HEK293 (cell line): ENCODE results near the gene RHBDL2.

Source experiments
- GLI4 ChIP-seq: fragments of 450-650 bp; formaldehyde crosslinking; IDR thresholded peaks from 2 replicates; pipeline ENCODE4 v1.5.1; 2016; ENCODE audit warnings: missing biosample characterization, missing genetic modification characterization
- GLIS2 ChIP-seq: fragments of 450-650 bp; formaldehyde crosslinking; IDR thresholded peaks from 2 replicates; pipeline ENCODE4 v1.5.1; 2016; ENCODE audit warnings: missing biosample characterization, missing genetic modification characterization
- KLF10 ChIP-seq: fragments of 450-650 bp; IDR thresholded peaks from 2 replicates; pipeline ENCODE4 v1.5.1; 2018; ENCODE audit warnings: missing biosample characterization, mild to moderate bottlenecking, missing genetic modification characterization
- YY2 ChIP-seq: fragments of 450-650 bp; formaldehyde crosslinking; IDR thresholded peaks from 2 replicates; pipeline ENCODE4 v1.5.1; 2016; ENCODE audit warnings: missing biosample characterization, missing genetic modification characterization
- ZFP41 ChIP-seq: fragments of 450-650 bp; formaldehyde crosslinking; IDR thresholded peaks from 2 replicates; pipeline ENCODE4 v1.5.1; 2016; ENCODE audit warnings: missing biosample characterization, missing genetic modification characterization, borderline replicate concordance
- ZNF10 ChIP-seq: fragments of 450-650 bp; formaldehyde crosslinking; IDR thresholded peaks from 2 replicates; pipeline ENCODE4 v1.5.1; 2017; ENCODE audit warnings: missing biosample characterization, missing genetic modification characterization
- ZNF112 ChIP-seq: fragments of 450-650 bp; formaldehyde crosslinking; IDR thresholded peaks from 2 replicates; pipeline ENCODE4 v1.5.0; 2017; ENCODE audit warnings: missing biosample characterization, missing genetic modification characterization
- ZNF239 ChIP-seq: fragments of 450-650 bp; formaldehyde crosslinking; IDR thresholded peaks from 2 replicates; pipeline ENCODE4 v1.5.1; 2016; ENCODE audit warnings: missing biosample characterization, missing genetic modification characterization
- ZNF324 ChIP-seq: fragments of 450-650 bp; formaldehyde crosslinking; IDR thresholded peaks from 2 replicates; pipeline ENCODE4 v1.5.1; 2016; ENCODE audit warnings: missing biosample characterization, missing genetic modification characterization
- ZNF37A ChIP-seq: fragments of 450-650 bp; IDR thresholded peaks from 2 replicates; pipeline ENCODE4 v1.5.1; 2018; ENCODE audit warnings: missing biosample characterization, missing genetic modification characterization
- ZNF416 ChIP-seq: fragments of 450-650 bp; formaldehyde crosslinking; IDR thresholded peaks from 2 replicates; pipeline ENCODE4 v1.5.1; 2016; ENCODE audit warnings: missing biosample characterization, missing genetic modification characterization
- ZNF529 ChIP-seq: fragments of 450-650 bp; formaldehyde crosslinking; IDR thresholded peaks from 2 replicates; pipeline ENCODE4 v1.5.1; 2017; ENCODE audit warnings: missing genetic modification characterization, missing biosample characterization; ENCODE audit not compliant: insufficient replicate concordance
- ZNF530 ChIP-seq: fragments of 450-650 bp; formaldehyde crosslinking; IDR thresholded peaks from 2 replicates; pipeline ENCODE4 v1.5.1; 2016; ENCODE audit warnings: low read depth, missing biosample characterization, missing genetic modification characterization
- ZNF555 ChIP-seq: fragments of 450-650 bp; formaldehyde crosslinking; conservative IDR thresholded peaks from 2 replicates; pipeline ENCODE4 v1.5.1; 2017; ENCODE audit warnings: missing biosample characterization, mild to moderate bottlenecking, missing genetic modification characterization, inconsistent platforms
- ZNF558 ChIP-seq: fragments of 450-650 bp; formaldehyde crosslinking; IDR thresholded peaks from 2 replicates; pipeline ENCODE4 v1.5.1; 2016; ENCODE audit warnings: missing biosample characterization, missing genetic modification characterization
- ZNF571 ChIP-seq: fragments of 450-650 bp; formaldehyde crosslinking; IDR thresholded peaks from 2 replicates; pipeline ENCODE4 v1.5.0; 2017; ENCODE audit warnings: missing biosample characterization, missing genetic modification characterization
- ZNF660 ChIP-seq: fragments of 450-650 bp; IDR thresholded peaks from 2 replicates; pipeline ENCODE4 v1.5.1; 2018; ENCODE audit warnings: missing biosample characterization, mild to moderate bottlenecking, missing genetic modification characterization
- ZNF777 ChIP-seq: fragments of 450-650 bp; formaldehyde crosslinking; IDR thresholded peaks from 2 replicates; pipeline ENCODE4 v1.5.1; 2017; ENCODE audit warnings: missing biosample characterization, missing genetic modification characterization, borderline replicate concordance
- ZNF791 ChIP-seq: fragments of 450-650 bp; formaldehyde crosslinking; IDR thresholded peaks from 2 replicates; pipeline ENCODE4 v1.5.1; 2016; ENCODE audit warnings: missing biosample characterization, missing genetic modification characterization
- ZNF843 ChIP-seq: fragments of 450-650 bp; formaldehyde crosslinking; IDR thresholded peaks from 2 replicates; pipeline ENCODE4 v1.5.1; 2016; ENCODE audit warnings: missing biosample characterization, missing genetic modification characterization
- ZSCAN23 ChIP-seq: fragments of 450-650 bp; formaldehyde crosslinking; IDR thresholded peaks from 2 replicates; pipeline ENCODE4 v1.5.1; 2016; ENCODE audit warnings: missing biosample characterization, missing genetic modification characterization
- TF ChIP-seq, protein P1 (sequence below): fragments of 450-650 bp; formaldehyde crosslinking; conservative IDR thresholded peaks from 2 replicates; pipeline ENCODE4 v1.5.1; 2016; ENCODE audit warnings: low read depth, missing biosample characterization, missing genetic modification characterization
- TF ChIP-seq, protein P2 (sequence below): fragments of 450-650 bp; formaldehyde crosslinking; IDR thresholded peaks from 2 replicates; pipeline ENCODE4 v1.5.1; 2017; ENCODE audit warnings: missing biosample characterization, missing genetic modification characterization
- TF ChIP-seq, protein P3 (sequence below): fragments of 450-650 bp; formaldehyde crosslinking; IDR thresholded peaks from 2 replicates; pipeline ENCODE4 v1.5.1; 2016; ENCODE audit warnings: missing biosample characterization, missing genetic modification characterization
- TF ChIP-seq, protein P4 (sequence below): fragments of 450-650 bp; formaldehyde crosslinking; IDR thresholded peaks from 2 replicates; pipeline ENCODE4 v1.5.1; 2016; ENCODE audit warnings: missing biosample characterization, missing genetic modification characterization
- TF ChIP-seq, protein P5 (sequence below): fragments of 450-650 bp; formaldehyde crosslinking; IDR thresholded peaks from 2 replicates; pipeline ENCODE4 v1.5.1; 2016; ENCODE audit warnings: missing biosample characterization, missing genetic modification characterization
- TF ChIP-seq, protein P6 (sequence below): fragments of 450-650 bp; formaldehyde crosslinking; IDR thresholded peaks from 2 replicates; pipeline ENCODE4 v1.5.1; 2016; ENCODE audit warnings: missing biosample characterization, missing genetic modification characterization, borderline replicate concordance

RHBDL2 gene

DNA sequence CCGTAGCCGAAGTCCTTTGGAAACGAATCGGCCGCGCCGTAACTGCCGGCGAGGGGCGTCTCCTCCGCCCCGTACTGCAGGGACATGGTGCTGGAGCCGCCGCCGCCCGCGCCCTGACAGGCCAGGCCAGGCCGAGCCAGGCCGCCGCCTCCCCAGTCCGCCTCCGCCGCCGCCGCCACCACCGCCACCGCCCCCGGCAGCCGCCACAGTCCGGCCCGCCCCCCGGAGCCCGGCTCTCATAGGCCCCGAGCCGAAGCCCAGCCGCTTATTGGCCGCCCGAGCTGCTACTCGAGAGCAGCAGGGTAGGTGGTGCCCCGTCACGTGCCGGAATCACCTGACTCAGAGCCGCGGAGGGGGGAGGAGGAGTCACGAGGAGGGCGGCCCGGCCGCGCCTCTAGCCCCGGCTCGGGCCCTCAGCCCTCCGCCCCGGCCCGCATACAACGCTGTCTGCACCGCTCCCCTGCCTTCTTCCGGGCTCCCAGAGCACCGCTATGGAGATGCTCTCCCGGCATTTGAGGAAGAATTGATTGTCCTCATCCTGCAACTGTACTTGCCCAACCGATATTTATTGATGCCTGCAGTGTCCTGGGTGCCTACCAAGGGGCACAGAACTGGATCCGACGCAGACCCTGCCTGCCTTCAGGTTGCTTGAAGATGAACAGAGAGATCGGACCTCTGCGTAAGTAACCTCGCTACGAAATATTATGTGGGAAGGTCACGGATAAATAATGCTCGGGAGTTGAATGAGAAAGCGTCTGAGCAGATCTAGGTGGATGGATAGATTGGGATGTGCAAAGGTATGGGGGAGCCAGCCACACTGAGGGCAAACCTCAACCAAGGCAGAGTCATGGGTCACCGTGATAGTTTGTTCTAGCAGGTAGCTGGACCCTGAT is 81.8 kb downstream of the RHBDL2 start, which contains the start of gene RRAGC (continued):
- TF ChIP-seq, protein P1, sequence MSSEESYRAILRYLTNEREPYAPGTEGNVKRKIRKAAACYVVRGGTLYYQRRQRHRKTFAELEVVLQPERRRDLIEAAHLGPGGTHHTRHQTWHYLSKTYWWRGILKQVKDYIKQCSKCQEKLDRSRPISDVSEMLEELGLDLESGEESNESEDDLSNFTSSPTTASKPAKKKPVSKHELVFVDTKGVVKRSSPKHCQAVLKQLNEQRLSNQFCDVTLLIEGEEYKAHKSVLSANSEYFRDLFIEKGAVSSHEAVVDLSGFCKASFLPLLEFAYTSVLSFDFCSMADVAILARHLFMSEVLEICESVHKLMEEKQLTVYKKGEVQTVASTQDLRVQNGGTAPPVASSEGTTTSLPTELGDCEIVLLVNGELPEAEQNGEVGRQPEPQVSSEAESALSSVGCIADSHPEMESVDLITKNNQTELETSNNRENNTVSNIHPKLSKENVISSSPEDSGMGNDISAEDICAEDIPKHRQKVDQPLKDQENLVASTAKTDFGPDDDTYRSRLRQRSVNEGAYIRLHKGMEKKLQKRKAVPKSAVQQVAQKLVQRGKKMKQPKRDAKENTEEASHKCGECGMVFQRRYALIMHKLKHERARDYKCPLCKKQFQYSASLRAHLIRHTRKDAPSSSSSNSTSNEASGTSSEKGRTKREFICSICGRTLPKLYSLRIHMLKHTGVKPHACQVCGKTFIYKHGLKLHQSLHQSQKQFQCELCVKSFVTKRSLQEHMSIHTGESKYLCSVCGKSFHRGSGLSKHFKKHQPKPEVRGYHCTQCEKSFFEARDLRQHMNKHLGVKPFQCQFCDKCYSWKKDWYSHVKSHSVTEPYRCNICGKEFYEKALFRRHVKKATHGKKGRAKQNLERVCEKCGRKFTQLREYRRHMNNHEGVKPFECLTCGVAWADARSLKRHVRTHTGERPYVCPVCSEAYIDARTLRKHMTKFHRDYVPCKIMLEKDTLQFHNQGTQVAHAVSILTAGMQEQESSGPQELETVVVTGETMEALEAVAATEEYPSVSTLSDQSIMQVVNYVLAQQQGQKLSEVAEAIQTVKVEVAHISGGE (tag by site-specific recombination), result peak; percentile 56
- TF ChIP-seq ZNF558 (tag by site-specific recombination) (no peak), ZNF843 (tag by site-specific recombination) (peak; percentile 48; the same call in 1 of the 2 replicates), ZNF777 (tag by site-specific recombination) (no peak), ZNF10 (no peak), ZNF112 (tag by site-specific recombination) (no peak), YY2 (tag by site-specific recombination) (no peak), KLF10 (tag by site-specific recombination) (peak; percentile 97), ZNF530 (tag by site-specific recombination) (no peak), ZNF529 (no peak), GLI4 (tag by site-specific recombination) (no peak), ZNF571 (tag by site-specific recombination) (no peak), ZNF37A (tag by site-specific recombination) (no peak), ZSCAN23 (tag by site-specific recombination) (no peak), ZNF555 (no peak), ZNF324 (no peak), ZNF416 (no peak), ZNF239 (tag by site-specific recombination) (no peak), GLIS2 (tag by site-specific recombination) (peak; percentile 90), ZNF660 (tag by site-specific recombination) (peak; percentile 80), ZFP41 (tag by site-specific recombination) (no peak), ZNF791 (tag by site-specific recombination) (no peak)
- TF ChIP-seq, protein P2, sequence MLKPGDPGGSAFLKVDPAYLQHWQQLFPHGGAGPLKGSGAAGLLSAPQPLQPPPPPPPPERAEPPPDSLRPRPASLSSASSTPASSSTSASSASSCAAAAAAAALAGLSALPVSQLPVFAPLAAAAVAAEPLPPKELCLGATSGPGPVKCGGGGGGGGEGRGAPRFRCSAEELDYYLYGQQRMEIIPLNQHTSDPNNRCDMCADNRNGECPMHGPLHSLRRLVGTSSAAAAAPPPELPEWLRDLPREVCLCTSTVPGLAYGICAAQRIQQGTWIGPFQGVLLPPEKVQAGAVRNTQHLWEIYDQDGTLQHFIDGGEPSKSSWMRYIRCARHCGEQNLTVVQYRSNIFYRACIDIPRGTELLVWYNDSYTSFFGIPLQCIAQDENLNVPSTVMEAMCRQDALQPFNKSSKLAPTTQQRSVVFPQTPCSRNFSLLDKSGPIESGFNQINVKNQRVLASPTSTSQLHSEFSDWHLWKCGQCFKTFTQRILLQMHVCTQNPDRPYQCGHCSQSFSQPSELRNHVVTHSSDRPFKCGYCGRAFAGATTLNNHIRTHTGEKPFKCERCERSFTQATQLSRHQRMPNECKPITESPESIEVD (tag by site-specific recombination), result no peak
- TF ChIP-seq, protein P3, sequence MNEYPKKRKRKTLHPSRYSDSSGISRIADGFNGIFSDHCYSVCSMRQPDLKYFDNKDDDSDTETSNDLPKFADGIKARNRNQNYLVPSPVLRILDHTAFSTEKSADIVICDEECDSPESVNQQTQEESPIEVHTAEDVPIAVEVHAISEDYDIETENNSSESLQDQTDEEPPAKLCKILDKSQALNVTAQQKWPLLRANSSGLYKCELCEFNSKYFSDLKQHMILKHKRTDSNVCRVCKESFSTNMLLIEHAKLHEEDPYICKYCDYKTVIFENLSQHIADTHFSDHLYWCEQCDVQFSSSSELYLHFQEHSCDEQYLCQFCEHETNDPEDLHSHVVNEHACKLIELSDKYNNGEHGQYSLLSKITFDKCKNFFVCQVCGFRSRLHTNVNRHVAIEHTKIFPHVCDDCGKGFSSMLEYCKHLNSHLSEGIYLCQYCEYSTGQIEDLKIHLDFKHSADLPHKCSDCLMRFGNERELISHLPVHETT (tag by site-specific recombination), result no peak; the same call in 1 of the 2 replicates
- TF ChIP-seq, protein P4, sequence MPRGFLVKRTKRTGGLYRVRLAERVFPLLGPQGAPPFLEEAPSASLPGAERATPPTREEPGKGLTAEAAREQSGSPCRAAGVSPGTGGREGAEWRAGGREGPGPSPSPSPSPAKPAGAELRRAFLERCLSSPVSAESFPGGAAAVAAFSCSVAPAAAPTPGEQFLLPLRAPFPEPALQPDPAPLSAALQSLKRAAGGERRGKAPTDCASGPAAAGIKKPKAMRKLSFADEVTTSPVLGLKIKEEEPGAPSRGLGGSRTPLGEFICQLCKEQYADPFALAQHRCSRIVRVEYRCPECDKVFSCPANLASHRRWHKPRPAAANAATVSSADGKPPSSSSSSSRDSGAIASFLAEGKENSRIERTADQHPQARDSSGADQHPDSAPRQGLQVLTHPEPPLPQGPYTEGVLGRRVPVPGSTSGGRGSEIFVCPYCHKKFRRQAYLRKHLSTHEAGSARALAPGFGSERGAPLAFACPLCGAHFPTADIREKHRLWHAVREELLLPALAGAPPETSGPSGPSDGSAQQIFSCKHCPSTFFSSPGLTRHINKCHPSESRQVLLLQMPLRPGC (tag by site-specific recombination), result peak; percentile 72; the same call in 1 of the 2 replicates
- TF ChIP-seq, protein P5, sequence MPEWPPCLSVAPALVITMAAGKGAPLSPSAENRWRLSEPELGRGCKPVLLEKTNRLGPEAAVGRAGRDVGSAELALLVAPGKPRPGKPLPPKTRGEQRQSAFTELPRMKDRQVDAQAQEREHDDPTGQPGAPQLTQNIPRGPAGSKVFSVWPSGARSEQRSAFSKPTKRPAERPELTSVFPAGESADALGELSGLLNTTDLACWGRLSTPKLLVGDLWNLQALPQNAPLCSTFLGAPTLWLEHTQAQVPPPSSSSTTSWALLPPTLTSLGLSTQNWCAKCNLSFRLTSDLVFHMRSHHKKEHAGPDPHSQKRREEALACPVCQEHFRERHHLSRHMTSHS (tag by site-specific recombination), result no peak
- TF ChIP-seq, protein P6, sequence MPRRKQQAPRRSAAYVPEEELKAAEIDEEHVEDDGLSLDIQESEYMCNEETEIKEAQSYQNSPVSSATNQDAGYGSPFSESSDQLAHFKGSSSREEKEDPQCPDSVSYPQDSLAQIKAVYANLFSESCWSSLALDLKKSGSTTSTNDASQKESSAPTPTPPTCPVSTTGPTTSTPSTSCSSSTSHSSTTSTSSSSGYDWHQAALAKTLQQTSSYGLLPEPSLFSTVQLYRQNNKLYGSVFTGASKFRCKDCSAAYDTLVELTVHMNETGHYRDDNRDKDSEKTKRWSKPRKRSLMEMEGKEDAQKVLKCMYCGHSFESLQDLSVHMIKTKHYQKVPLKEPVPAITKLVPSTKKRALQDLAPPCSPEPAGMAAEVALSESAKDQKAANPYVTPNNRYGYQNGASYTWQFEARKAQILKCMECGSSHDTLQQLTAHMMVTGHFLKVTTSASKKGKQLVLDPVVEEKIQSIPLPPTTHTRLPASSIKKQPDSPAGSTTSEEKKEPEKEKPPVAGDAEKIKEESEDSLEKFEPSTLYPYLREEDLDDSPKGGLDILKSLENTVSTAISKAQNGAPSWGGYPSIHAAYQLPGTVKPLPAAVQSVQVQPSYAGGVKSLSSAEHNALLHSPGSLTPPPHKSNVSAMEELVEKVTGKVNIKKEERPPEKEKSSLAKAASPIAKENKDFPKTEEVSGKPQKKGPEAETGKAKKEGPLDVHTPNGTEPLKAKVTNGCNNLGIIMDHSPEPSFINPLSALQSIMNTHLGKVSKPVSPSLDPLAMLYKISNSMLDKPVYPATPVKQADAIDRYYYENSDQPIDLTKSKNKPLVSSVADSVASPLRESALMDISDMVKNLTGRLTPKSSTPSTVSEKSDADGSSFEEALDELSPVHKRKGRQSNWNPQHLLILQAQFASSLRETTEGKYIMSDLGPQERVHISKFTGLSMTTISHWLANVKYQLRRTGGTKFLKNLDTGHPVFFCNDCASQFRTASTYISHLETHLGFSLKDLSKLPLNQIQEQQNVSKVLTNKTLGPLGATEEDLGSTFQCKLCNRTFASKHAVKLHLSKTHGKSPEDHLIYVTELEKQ (tag by site-specific recombination), result peak; percentile 49; the same call in 1 of the 2 replicates
